GM19324 (cell line): ENCODE results near the gene CAMTA1.

Experiments used
- ATAC-seq: cut with Tn5 transposase; IDR thresholded peaks from one replicate; pipeline ENCODE4 v1.9.1; 2021; ENCODE audit warnings: mild to moderate bottlenecking, moderate library complexity; ENCODE audit not compliant: unreplicated experiment, low FRiP score

Gene CAMTA1

DNA sequence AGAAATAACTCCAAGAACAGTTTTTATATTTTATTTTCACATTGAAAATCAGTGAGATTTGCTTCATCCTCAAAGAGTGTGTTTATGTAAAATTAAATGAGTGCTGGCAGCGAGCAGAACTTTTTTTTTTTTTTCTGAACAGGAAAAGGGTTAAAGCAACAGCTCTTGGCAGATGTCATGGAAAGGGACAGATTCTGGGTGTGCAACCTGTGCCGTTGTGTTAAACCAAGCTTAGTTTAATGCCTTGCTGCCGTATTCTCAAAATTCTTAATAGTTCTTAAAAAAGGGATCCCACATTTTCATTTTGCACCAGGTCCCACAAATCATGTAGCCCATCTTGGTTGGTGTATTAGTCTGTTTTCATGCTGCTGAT is 758.5 kb downstream of the CAMTA1 start:
- no peak for ATAC-seq

DNA sequence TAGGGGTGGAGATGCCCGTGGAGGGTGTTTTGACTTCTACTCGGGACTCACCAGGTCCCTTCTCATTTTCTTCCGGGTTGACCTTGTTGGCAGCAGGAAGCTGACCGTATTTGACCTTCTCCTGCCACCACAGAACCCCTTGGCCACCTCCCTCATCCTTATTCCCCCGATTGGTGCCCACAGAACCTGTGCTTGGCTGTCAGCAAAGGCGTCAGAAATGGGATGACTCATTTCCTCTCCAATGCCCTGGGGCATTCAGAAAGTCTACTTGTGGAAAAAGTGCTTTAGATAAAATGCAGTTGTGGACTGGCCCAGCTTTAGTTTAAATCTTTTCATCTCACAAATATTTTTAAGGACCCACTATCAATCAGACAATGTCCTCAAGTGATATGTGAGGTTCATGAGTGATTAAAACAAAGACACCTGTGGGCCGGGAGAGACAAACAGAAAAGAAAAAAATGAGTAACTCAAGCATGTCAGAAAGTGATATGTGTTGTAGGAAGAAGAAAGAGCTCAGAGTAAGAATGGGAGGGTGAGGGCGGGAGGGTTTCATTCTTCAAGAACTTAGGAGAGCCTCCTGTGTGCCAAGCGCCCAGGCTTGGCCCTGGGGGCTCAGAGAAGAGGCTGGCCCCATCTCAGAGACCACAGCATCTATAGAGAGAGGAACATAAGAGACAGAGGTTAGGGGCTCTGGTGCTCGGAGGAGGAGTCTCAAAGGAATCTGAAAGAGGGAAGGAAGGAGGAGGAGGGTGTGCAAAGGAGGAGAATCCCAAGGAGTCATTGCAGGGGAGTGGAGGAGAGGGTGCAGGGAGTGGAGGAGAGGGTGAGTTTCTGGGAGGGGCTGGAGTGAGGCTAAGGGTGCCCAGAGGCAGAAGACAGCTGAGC is 764.3 kb downstream of the CAMTA1 start:
- ATAC-seq: no peak

DNA sequence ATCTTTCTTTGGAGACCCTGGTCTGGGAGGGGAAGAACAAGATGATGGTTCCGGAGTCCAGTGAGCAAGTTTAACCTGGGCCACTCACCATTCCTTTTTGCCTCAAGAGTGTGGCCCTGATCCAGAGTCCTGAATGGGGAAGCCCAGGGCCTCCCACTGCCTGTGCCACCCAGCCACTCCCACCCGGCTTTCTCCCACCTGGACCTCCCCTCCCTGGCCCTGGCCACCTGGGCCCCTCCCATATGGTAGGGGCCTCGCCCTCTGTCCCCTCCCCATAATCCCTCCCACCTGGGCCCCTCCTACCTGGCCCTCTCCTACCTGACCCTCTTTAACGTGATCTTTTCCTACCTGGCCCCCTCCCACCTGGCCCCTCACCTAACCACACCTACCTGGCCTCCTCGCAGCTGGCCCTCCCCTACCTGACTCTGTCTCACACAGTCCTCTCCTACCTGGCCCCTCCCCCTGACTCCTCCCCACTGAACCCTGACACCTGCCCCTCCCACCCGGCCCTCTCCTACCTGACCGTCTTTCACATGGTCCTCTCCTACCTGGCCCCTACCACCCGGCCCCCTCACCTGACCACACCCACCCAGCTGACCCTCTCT is 765.1 kb downstream of the CAMTA1 start:
- ATAC-seq: no peak

DNA sequence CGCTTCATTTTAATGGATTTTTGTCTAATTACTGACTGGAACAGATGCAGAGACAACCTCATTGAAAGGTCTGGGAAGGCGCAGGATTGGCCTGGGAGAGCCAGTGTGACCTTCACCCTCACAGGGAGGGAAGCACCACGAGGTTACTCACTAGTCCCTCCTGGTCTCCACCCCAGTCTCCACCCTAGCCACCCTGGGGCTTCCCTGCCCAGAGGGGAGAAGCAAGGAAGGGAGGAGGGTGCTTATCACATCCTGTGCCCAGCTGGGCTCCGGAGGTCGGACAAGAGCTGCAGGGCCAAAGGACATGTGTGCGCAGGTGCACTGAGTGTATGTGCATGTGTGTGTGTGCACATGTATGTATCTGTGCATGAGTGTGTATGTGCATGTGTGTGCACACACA is 765.7 kb downstream of the CAMTA1 start:
- no peak for ATAC-seq

DNA sequence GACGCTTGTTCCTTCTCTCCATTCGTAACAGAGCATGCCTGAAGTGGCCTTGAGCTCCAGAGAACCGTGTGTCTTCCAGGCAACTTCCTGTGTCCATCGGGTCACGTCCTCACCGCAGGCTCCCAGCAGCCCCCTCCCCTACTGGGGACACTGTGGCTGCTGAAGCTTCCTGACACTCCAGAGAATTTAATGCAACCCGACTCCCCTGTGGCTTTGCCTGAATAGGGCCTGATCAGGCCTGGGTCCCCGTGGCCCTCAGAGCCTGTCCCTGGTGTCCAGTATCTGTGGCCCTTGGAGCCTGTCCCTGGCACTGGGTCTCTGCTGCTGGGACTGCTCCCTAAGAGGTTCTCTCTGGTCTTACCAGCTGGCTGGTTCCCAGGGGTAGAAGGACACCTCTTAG is 766.2 kb downstream of the CAMTA1 start:
- ATAC-seq: no peak

DNA sequence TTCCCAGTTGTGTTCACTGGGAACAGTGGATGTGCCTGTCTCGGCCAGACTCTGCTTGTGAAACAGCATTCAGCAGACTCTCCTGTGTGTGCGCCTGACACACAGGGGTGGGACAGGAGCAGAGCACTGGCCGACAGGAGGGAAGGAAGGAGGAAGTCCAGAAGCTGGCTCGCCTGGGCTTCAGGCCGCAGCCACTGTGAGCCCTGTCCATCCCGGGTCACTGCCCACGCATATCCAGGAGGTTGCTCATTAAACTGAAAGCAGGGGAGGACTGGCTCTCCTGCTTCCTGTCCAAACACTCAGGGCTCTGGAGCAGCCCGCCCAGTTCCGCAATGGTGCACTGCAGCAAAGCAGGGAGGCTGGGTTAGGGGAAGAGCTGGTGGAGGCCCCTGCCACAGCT is 767.1 kb downstream of the CAMTA1 start:
- no peak for ATAC-seq

DNA sequence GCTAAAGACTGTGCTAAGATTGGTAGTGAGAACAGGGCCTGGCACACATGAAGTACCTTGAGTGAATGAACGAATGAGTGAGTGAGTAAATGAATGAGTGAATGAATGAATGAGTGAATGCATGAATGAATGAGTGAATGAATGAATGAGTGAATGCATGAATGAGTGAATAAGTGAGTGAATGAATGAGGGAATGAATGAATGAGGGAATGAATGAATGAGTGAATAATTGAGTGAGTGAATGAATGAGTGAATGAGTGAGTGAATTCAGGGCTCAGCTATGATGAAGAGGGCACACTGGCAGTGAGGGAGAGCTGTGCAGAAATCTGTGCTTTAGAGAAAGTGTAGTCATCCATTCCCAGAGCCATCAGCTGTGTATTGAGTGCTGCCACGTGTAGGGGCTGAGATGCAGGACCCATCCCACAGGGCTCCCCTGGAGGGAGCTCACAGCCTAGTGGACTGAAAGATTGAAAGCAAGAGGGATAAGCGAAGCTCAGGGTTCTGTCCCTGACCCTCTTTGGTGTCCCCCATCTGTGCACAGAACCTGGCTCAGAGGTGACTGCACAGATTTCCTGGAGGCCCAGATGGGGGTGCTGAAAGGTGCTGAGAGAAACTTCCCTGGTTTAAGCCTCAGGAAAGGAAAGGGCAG is 767.9 kb downstream of the CAMTA1 start:
- no peak for ATAC-seq

DNA sequence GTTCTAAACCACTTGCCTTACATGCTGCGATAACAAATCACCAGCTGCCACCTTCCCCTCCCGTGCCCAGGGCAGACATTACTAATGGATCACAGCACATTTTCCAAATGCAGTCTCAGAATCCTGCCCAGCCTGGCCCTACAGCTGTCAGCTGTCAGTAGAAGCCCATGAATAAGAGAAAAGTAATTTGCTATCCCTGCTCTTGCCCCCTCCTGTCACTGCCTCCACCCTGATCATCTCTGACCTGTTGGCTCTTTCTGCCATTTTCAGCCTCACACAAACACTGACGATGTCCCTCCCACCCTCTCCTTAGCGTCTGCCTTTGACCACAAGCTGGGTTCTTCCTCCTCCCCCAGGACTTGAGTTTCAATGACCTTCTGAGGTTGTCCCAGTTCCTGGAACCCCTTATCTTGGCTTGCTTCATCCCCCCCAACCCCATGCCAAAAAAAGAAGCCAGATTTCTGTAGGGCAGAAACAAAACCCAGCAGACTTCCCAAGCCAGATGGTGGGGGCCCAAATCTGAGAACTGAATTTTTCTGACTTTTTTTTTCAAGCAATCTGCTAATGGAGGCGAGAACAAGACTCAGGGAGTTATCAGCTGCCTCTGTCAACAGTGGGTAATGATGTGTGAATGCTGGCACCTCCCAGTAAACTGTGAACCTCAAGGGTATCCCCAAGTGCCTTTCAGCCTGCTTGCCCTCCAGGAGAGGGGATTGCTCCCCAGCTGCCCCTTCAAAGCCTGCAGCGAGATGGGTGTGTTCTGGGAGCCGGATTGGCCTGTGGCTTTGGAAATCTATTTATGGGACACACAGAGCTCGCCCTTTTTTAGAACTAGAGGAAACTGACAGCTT is 769.4 kb downstream of the CAMTA1 start:
- no peak for ATAC-seq

DNA sequence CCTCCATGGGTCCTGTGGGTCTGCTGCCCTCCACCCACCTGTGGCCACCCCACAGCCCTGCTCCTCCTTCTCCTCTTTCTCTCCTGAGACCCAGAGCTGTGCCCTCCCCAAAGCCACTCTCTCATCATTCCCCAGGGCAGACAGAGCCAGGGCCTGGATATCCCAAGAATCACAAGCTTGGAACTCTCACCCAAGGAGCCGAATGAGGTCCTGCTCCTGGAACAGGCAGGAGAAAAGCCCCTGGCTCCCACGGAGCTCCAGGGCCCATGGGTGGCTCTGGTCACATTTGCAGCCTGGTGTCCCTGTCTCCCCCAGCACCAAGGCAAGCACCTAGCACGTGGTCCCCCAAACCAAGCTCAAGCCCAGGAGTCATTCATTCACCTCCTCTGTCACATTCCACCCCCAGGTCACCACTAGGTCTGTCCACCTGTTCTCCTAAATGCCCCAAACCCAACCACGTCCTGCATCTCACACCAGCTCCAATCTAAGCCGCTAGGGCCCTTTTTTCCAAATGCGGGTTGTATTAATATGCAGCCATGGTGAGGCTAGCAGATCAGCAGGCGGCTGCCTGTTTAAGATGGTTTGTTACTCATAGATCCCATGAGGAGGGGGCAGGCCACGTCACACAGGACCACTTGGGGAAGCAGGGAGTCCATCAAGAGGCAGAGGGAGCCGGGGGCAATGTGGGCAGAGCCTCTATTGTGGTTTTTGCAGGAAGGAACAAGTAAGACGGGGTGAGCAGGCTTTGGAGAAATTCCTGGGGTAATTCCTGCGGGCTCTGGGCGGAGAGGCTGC is 770.3 kb downstream of the CAMTA1 start:
- no peak for ATAC-seq

DNA sequence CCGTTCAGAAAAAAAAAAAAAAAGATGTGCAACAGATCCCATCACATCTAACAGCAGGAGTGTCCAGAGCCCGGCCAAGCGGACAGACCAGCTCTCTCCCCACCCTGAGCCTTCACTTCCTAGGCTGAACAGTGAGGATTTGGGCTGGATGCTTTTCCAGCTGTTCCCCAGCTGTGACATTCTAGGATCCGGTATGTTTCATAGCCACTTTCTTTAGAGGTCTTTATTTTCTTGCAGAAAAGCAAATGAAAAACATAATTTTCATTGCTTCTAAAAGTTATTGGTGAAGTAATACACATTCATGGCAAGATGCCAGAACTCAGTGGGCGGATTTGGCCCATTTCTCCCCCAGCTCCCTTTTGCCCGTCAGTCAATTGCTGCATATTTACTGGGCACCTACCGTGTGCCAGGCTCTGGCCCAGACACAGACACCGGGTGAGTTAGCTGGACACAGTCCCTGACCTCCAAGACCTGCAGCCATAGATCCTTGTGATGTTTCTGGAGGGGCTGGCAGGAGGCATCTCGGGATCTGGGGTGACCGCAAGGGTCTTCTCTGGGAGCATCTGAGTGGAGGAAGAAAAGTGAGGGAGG is 772.1 kb downstream of the CAMTA1 start:
- no peak for ATAC-seq

DNA sequence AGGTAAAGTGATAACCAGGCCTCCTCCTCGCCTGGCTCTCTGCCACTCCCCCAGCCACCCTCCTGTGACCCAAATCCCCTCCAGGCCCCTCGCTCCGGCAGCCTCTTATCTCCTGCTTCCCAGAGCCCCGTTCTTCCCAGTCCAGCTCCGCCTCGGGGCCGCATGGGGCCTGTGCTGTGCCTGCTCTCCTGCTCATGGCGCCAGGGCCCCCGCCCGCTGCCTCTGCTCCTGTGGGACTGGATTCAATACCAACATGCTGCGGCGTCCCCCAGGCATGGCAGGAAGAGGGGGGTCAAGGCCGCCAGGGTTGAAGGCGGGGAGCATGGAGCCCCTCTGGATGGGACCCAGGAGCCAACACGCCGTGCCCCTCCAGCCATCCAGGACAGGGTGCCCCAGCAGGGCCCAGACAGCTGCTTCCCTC is 772.8 kb downstream of the CAMTA1 start:
- no peak for ATAC-seq

DNA sequence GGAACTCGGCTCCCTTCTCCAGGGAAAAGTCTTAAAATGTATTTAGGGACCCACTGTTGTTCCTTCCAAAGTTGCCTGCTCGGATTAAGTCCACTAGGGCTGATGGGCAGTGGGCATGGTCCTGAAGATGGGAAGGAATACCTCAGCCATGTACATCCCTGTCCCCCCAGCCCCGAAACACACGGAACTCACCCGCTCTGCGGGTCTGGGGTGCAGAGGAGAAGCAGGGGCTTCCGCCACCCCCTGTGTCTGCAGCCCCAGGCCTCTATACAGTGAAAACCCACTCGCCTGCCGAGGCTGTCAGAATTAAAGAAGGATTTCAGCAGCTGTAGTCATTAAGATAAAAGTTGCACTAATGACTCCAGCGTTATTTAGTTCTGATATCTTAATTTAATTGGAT is 773.2 kb downstream of the CAMTA1 start:
- no peak for ATAC-seq

DNA sequence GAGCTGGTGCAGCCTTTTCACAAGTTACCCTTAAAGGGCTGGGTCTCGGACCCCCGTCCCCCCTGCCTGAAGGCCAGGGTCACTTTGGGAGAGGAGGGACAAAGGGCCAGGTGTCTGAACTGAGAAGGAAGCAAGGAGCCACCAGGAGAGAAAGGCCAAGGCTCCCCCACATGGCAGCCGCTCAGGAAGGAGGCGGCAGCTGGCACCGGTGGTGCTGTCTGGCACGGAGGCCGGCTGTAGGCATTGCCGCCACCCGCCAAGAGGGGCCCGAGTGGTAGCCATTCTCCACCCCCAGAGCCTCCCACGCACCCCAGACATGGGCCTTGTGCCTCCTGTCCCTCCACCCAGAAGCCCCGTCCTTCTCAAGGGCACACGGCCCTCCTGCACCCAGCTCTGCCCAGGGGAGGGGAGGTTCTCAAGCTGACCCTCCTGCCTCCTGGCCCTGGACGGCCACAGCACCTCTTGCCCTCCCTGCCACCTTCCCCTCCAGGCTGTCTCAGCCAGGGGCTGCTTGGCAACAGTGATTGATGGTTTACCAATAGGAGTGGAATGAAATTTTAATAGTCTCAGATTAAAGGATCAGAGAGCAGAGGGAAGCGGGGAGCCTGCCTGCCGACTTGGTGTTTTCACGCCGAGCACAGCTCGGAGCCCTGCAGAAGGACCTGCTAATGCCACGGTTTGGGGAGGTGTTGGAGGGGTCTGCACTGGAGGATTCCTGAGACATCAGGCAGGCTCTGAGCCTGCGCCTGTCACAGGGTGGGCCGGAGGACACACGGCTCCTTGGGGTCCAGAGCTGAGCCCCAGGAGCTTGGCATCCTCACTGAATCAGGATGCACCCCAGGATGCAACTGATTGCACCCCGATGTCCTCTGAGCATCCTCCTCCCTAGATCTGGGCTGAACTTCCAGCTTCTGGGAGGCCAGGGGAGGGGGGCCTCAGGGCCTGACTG is 773.9 kb downstream of the CAMTA1 start:
- no peak for ATAC-seq

DNA sequence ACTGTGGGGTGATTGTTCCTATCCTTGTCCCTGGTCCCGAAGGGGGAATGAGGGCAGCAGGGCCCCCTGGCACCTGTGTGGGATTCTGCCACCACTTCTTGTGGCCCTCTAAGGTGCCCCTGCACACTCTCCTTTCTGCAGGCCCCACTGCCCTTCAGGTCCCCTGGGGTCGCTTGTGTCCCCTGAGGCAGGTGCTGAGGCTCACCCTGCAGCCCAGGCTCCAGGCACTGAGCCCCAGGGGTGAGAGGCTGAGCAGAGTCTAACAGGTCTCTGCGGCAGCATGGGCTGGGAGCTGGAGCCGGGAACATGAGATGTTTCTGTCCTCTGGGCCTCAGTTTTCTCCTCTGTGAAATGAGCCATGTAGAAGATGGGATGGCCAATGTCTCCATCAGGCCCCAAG is 774.9 kb downstream of the CAMTA1 start:
- no peak for ATAC-seq

DNA sequence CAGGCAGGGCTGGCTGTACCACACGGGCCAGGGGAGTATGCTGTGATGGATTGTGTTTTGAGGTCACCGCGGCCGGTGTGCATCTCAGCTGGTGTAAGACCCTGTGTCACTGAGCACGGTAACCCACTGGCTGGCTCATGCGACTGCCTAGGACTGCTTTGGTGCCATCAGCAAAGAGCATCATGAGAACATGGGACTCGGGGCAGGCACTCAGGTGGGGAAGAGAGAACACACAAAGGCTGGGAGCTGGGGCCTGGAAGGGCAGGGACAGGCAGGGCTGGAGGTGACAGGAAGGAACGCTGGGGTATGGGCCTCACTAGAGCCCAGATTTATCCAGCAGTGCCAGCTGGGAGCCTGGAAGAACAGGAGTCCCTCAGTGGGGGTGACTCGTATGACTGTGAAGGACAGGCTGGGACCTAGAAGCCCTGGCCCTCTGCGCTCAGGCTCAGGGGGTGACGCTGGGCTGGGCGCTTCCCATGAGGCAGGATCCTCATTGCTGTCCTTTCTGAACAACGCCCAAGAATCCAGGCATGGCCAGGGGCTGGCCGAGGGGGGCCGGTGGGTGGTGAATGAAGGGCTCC is 775.4 kb downstream of the CAMTA1 start:
- no peak for ATAC-seq

DNA sequence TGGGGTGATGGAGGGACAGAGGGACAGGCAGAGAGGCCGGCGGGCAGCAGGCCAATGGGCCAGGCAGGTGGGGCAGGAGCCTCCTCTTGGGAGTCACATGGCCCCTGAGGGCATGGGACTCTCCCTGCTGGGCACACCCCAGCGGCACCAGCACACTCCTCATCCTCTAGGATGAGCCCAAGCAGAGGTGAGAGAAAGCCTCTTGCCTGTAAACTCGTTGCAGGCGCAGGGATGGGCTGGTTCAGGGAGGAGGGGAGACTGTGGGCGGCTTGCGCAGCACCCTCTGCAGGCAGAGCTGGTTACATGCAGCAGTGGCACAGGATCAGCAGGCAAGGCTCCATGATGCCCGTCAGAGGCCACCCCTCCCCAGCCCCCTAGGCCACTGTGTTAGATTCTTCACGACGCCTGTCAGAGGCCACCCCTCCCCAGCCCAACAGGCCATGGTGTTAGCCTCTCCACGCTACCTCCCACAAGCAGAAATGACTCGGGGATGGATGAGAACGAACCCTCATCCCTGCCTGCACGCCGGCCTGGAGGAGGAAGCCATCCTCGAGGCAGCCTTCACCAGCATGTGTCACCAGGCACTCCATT is 776.2 kb downstream of the CAMTA1 start:
- ATAC-seq: no peak

DNA sequence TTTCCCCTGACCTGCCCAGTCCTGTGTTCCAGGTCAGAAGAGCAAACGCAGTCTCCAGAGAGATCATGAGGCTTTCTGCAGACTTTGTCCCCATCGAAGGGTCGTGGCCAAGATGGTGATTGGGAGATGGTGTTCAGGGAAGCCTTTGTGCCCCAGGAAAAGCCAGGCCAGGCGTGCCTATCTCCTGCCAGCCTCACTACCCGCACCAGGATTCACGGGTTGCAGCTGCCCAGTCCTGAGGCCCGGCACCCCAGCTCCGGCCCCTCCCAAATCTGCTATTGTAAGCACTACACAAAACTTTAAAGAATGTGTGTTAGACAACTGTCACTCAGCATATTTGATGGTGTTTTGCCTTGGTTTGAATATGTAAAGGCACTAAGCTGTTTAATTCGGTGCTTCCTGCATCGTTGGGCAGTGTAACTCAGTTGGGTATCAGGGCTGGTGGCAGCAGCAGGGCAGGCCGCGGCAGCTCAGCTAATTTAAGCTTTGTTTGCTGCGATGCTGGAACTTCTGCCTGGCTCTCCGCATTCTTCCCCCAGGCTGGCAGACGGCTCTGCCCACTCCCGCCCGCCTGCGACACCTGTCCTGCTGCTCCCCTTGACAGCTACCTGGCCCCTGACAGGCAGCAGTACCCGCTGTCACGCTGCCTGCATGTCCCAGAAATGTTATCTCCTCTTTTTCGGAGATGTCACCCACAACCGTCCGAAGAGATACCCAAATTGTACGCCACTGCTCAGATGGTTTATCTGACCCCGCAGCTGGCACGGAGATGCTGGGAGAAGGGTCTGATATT is 776.9 kb downstream of the CAMTA1 start:
- no peak for ATAC-seq
